GM21515 (cell line): ENCODE results near the gene CALHM6.

ENCODE experiments used
- ATAC-seq: cut with Tn5 transposase; IDR thresholded peaks from one replicate; pipeline ENCODE4 v1.9.1; 2021; ENCODE audit not compliant: unreplicated experiment

Gene CALHM6

GRCh38 chr6:116445102-116445501, 16.1 kb upstream of the CALHM6 start:
- ATAC-seq, result no peak

GRCh38 chr6:116446399-116446798, 14.8 kb upstream of the CALHM6 start:
- ATAC-seq, result no peak

- no peak for ATAC-seq
Measured at GRCh38 chr6:116447052-116447451, 14.1 kb upstream of the CALHM6 start.

GRCh38 chr6:116447496-116448011, 13.6 kb upstream of the CALHM6 start:
- no peak for ATAC-seq

GRCh38 chr6:116449565-116449964, 11.6 kb upstream of the CALHM6 start:
- no peak for ATAC-seq

- ATAC-seq, result no peak
Measured at GRCh38 chr6:116450185-116450710, 10.9 kb upstream of the CALHM6 start.

- peak; percentile 81 for ATAC-seq
Measured at GRCh38 chr6:116450769-116451740, 10.1 kb upstream of the CALHM6 start.

- no peak for ATAC-seq
Measured at GRCh38 chr6:116451916-116452315, 9.3 kb upstream of the CALHM6 start.

- no peak for ATAC-seq
Measured at GRCh38 chr6:116452531-116452930, 8.6 kb upstream of the CALHM6 start.

GRCh38 chr6:116456106-116456505, 5.1 kb upstream of the CALHM6 start:
- ATAC-seq, result no peak

GRCh38 chr6:116456927-116457326, 4.2 kb upstream of the CALHM6 start:
- ATAC-seq, result no peak

GRCh38 chr6:116458264-116458663, 2.9 kb upstream of the CALHM6 start:
- ATAC-seq, result no peak

- ATAC-seq, result no peak
Measured at GRCh38 chr6:116459927-116460326, 1.2 kb upstream of the CALHM6 start.

- ATAC-seq, result peak; percentile 88
Measured at GRCh38 chr6:116461932-116462885, 1.0 kb downstream of the CALHM6 start.

- ATAC-seq, result no peak
Measured at GRCh38 chr6:116463301-116463700, 2.1 kb downstream of the CALHM6 start.

- ATAC-seq, result no peak
Measured at GRCh38 chr6:116465246-116465645, 4.1 kb downstream of the CALHM6 start.

- ATAC-seq, result no peak
Measured at GRCh38 chr6:116467096-116467495, 5.9 kb downstream of the CALHM6 start.

GRCh38 chr6:116467514-116467913, 6.3 kb downstream of the CALHM6 start:
- ATAC-seq, result no peak

- no peak for ATAC-seq
Measured at GRCh38 chr6:116468293-116468692, 7.1 kb downstream of the CALHM6 start.

- no peak for ATAC-seq
Measured at GRCh38 chr6:116471531-116471930, 10.4 kb downstream of the CALHM6 start.

GRCh38 chr6:116472706-116473105, 11.5 kb downstream of the CALHM6 start:
- no peak for ATAC-seq
